SKM-1 (cell line): ENCODE measurements around the gene KLHL24.
A peak's percentile ranks its signal among the peaks of the same experiment; 100 is the strongest.
"Not testable (repeated sequence)": the region's sequence is repeated elsewhere in the genome, so short reads cannot be mapped to it uniquely, and the experiment has no call there.

Experiments
- DNase-seq: peaks from one replicate; lab custom pipeline; 2025; ENCODE audit not compliant: unreplicated experiment; lab: John Stamatoyannopoulos, UW

Gene KLHL24

DNA sequence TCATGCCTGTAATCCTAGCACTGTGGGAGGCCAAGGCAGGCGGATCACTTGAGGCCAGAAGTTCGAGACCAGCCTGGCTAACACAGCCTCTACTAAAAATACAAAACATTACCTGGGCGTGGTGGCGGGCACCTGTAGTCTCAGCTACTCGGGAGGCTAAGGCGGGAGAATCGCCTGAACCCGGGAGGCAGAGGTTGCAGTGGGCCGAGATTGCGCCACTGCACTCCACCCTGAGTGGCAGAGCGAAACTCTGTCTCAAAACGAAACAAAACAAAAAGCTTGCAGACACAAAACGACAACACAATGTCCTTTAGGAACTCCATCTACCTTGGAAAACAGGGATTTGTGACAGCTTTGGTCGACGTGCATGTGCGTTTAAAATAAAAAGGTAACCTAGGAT, 716 bp upstream of the KLHL24 start:
- DNase-seq = no peak

DNA sequence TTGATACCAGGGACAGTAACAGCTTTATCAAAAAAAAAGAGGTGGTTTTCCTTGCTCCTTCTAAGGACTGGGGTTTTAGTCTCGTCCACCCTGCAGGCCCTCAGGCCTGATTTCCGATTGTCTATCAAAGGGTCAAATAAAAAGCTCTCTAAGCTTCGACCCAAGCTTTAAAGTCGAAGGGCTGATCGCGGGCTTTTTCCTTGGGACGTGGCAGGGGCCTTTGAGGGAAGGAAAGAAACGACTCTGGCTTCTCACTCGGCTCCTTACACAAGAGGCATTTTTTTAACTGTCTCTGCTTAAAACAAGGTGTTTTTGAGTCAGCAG, 354 bp upstream of the KLHL24 start:
- DNase-seq = no peak

DNA sequence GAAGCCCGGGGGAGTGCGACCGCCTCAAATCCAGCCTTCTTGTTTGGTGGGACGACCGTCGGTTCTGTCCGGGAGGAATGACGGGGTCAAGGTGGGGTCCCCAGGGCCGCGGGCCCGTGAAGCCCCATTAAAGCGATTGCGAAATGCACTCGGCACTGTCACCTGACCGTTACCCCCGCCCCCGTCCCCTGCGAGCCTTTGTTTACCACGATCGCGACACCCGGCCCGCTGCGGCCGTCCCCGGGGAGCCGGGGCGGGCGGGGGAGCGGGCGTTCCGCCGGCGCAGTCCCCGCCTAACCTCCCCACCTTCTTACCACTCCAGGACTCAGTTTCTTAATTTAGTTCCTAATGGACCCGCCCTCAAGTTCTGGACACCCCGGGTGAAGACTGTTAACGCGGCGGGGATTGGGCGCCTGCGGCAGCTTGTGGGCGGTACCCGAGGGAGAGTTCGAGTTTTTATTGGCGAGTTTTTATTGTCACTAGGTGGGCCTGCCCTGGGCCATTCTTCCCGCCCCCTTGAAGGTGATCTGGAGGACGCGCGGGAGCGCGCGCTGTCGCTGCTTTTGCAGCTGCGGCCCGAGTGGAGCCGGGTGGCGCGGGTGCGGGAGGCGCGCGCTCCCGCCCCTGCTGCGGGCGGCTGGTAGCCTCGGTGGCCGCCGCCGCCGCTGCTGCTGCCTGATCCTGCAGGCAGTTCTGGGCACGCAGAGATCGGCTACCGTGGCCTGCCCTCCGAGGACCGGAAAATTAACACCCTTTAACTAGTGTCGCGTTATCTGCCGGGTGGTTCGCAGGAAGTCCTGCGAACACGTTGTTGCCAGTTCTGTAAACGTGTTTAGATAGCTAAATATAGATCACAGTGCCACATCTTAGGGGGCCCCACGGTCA, 1.0 kb downstream of the KLHL24 start:
- peak; percentile 93 for DNase-seq

DNA sequence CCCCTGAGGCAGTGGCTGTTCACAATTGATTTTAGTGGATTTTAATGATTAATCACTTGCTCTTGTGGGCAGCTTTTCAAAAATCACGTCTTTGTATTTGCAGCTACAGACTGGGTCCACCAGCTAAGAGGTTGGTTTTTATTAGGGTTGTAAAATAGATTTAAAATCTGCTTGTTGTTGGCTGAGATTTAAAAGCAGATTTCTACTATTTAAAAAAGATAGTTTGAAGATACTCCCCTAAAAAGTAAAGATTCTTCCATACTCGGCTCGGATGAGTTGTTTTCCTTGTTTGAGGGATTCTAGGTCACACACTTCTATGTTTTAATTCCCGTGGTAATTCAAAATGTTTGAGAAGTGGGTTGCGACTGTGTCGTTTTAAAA, 1.7 kb downstream of the KLHL24 start:
- DNase-seq = no peak

DNA sequence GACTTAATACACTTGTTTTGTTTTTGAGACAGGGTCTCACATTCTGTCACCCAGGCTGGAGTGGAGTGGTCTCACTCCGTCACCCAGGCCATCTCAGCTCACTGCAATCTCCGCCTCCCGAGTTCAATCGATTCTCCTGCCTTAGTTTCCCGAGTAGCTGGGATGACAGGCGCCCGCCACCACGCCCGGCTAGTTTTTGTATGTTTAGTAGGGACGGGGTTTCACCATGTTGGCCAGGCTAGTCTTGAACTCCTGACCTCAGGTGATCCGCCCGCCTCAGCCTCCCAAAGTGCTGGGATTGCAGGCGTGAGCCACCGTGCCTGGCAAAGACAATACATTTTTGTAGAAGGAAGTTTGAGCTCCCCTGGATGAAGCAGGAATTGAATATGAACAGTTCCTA, 2.2 kb downstream of the KLHL24 start:
- DNase-seq = not testable (repeated sequence)

DNA sequence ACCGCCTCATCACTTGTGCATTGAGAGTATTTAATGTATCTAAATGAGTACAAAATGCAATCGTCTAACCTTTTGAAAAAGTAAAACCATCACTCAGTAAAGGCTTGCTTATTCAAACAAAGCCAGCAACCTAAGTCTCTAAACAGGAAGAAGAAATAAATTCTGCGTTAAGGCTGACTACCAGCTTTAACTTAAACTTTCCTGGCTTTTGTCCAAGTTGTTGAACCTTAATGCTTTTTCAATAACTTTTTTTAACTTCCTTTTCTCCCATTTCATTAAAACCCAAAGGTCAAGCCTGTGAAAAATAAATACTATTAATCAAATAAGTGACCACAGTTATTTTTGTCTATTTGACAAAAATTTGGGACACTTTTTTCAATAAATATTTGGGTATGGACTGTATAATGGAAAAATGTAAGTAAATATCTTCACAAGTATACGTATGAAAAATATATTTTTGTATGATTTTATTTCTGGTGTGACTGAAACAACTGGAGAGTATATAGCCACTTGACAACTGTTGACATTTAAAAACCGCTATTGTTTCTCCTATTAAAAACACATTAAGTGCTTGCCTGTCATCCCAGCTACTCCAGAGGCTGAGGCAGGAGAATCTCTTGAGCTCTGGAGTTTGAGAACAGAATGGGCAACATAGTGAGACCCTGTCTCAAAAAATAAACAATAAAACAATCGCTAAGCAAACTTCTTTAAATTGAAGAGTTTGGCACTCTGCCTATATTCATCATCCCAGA, 2.9 kb downstream of the KLHL24 start:
- no peak for DNase-seq

DNA sequence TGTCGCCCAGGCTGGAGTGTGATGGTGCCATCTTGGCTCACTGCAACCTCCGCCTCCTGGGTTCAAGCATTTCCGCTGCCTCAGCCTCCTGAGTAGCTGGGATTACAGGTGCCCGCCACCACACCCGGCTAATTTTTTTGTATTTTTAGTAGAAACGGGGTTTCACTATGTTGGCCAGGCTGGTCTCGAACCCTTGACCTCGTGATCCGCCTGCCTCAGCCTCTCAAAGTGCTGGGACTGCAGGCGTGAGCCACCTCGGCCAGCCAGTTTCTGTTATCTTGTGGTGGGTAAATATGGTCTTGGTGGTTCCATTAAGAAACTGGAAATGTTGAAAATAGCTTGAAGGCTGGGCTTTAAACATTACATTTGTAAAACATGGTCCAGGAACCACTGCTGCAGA, 5.2 kb downstream of the KLHL24 start:
- not testable (repeated sequence) for DNase-seq

DNA sequence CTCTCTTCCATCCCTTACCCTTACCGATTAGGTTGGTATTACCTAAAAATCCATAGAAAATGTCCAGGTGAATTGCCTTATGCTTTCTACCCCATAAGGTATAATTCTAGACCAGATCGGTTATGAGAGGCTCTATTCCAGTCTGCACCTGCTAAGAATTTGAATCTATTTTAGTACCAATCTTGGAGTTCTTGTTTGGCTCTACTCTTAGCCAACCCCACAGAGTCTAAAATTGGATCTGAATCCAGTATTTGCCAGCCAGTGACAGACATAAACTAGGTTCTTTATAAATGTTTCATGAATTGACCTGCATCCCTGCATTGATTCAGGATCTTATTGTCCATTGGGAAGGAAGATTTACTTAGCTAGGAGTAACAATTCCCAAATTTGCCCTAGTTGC, 6.5 kb downstream of the KLHL24 start:
- DNase-seq = no peak

DNA sequence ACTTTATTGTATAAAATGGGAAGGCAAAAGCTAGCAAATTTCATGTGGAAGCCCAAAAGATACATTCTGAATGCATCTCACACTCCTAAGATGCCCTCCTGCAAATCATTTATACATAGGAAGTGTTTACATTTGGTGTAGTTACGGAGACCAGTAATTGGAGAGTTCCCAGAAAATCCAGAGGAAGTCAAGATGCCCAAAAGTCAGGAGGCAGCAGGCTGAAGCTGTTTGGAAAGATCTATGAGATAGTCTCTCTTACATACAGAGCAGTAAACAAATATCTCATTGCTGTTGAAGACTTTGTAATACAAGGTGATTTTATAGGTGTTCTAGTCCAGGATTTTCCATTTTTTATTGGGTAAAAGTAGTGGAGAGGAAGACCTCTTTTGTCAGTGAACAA, 8.8 kb downstream of the KLHL24 start:
- DNase-seq = no peak

DNA sequence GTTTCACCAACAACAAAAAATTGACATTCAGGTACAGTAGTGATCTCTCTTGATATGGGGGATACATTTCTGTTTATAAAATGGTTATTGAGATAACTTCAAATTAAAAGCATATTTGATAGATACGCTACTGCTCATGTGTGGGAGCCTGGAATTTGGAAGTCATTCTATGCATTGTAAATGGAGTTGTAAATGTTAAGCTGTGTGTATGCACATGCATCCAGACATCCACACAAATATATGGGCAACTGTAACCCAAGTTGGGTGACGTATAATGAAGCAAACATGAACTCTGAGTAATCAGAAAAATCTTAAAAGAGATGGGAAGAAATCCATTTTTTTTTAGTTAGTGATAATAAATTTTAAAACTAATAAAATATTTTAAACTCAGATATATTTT, 9.8 kb downstream of the KLHL24 start:
- DNase-seq = no peak

DNA sequence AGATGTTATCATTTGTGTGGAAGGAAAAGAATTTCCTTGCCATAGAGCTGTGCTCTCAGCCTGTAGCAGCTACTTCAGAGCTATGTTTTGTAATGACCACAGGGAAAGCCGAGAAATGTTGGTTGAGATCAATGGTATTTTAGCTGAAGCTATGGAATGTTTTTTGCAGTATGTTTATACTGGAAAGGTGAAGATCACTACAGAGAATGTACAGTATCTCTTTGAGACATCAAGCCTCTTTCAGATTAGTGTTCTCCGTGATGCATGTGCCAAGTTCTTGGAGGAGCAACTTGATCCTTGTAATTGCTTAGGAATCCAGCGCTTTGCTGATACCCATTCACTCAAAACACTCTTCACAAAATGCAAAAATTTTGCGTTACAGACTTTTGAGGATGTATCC, 15.1 kb downstream of the KLHL24 start:
- DNase-seq = no peak

DNA sequence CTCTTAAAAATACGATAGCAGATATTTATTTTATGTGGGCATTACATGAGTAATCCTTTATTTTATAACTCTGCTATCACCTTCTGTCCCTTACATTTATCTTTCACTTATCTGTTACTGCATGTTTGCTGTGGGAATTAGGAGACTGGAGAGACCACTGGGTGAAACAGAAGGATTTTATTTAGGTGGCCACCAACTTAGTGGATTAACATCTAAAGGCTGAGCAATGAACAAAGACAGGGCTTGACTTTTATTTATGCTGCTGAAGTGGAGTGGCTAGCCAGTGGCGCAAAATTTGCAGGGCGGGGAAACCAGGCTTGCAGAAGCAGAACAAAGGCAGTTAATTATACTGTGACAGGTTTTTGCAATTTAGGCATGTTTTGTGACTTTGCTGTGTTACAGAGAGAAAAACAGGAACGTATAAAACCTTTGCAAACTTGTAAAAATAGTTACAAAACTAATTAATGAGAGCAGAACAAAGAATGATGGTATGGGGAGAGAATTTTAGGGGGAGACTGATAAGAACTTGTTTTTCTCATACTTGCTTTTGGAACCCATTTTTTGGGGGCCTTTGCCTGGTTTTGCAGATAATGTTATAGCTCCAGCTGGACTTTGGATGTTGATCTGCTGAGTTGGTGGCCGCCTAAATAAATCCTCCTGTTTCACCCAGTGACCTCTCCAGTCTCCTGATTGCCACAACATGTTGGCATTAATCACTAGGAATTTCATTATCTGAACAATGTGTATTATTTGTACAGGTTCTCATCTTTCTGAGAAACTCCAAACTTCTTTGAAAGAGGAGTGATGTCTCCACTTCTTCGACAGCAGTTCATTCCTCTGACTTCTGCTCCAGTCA, 18.0 kb downstream of the KLHL24 start:
- DNase-seq = no peak

DNA sequence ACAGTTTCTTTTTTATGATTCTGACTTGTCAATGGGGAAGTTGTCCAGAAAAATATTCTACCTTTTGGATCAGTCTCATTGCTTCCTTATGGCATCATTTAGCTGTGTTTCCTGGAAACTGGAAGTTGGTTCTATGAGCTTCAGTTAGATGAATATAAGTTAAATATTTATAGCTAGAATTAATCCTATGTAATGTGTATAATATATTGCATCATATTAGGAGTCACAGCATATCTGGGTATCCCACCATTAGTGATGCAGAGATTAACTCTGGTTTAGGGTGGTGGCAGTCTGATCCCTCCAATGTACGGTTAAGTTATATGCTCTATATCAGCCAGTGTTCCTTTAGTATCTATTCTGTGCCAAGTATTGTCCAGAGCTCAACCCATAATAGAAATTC, 19.3 kb downstream of the KLHL24 start:
- no peak for DNase-seq

DNA sequence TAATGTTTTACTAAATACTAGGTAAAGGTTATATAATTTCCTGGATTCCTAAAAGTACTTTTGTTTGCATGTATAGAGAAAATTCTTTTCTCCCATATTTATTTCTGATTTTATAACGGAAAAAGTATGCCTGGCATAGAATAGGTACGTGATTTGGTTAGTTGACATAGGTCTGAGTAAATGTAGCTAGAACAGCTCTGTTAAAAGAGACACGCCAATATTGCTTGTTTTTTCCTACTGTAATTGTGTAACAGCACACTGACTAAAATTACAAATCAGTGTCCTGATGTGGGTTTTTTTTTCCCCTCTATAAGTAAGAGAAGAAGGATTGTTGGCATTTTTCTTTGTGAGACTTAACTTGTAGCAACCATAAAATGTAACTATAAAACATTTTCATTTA, 26.7 kb downstream of the KLHL24 start:
- no peak for DNase-seq

DNA sequence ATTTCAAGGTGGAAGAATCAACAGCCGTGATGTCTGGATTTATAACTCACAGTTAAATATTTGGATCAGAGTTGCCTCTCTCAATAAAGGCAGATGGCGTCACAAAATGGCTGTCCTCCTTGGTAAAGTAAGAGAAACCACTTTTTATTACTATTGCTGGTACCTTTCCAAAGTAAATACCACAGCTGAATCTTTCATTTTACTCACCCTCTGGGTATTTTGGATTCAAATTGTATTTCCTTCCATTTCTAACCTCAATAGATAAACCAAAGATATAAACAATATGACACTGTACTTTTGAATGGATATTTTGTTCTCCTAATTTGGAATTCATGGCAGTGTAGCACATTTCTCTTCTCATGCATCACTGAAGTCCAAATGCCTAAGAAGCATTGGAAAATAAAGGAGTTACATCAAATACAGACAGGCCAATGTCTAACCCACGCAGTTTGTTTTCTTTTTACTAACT, 29.5 kb downstream of the KLHL24 start:
- DNase-seq = no peak

DNA sequence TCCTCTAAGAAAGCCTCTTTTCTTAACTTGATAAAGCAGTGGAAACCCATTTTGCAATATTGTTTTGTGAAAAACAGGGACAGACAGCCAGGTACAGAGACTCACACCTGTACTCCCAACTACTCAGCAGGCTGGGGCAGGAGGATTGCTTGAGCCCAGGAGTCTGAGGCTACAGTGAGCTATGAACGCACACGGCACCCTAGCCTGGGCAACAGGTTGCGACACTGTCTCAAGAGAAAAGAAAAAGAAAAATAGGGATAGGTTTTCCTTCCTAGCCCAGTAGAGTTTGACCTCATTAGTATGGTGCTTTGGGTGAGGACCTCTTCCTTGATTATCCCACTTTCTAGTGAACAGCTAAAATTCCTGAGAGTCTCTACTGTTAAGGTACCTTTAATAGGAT, 44.6 kb downstream of the KLHL24 start:
- DNase-seq = no peak

DNA sequence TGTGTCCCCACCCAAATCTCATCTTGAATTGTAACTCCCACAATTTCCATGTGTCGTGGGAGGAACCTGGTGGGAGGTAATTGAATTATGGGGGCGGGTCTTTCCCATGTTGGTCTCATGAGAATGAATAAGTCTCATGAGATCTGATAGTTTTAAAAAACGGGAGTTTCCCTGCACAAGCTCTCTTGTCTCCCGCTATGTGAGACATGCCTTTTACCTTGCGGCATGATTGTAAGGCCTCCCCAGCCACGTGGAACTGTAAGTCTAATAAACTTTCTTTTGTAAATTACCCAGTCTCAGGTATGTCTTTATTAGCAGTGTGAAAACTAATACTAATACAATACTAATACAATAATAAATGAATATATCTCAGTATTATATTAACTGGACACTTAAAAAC, 52.3 kb downstream of the KLHL24 start:
- no peak for DNase-seq

DNA sequence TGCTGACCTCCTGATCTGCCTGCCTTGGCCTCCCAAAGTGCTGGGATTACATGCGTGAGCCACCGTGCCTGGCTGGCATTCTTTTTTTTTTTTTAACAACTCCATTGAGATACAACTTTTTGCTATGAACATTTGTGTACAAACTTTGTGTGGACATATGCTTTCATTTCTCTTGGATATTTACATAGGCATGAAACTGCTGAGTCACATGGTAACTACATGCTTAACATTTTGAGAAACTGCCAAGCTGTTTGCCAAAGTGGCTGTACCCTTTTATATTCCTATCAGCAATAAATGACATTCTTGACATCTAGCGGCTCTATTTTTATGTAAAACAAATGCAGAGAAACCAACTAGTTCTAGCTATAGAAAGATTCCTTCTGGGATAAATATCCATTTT, 53.5 kb downstream of the KLHL24 start:
- no peak for DNase-seq

DNA sequence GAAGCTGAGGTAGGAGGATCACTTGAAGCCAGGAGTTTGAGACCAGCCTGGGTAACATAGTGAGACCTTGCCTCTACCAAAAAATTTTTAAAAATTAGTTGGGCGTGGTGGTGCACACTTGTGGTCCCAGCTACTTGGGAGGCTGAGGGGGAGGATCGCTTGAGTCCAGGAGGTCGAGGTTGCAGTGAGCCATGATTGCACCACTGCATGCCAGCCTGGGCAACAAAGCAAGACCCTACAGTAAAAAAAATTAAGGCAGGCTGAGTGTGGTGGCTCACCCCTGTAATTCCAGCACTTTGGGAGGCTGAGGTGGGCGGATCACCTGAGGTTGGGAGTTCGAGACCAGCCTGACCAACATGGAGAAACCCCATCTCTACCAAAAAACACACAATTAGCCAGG, 54.2 kb downstream of the KLHL24 start:
- not testable (repeated sequence) for DNase-seq

DNA sequence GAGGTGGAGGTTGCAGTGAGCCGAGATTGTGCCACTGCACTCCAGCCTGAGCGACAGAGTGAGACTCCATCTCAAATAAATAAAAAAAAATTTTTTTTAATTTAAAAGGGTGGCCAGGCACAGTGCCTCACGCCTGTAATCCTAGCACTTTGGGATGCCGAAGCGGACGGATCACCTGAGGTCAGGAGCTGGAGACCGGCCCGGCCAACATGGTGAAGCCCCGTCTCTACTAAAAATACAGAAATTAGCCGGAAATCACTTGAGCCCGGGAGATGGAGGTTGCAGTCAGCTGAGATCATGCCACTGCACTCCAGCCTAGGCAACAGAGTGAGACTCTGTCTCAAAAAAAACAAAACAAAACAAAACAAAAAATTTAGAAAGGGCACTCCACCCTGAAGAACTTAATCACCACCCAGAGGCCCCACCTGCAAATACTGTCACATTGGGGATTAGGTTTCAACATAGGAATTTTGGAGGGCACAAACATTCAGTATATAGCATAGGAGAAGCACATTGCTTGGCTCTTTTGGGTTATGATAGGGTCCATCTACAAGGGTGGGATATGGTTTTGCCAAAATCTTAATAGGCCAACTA, 55.1 kb downstream of the KLHL24 start:
- DNase-seq = no peak

DNA sequence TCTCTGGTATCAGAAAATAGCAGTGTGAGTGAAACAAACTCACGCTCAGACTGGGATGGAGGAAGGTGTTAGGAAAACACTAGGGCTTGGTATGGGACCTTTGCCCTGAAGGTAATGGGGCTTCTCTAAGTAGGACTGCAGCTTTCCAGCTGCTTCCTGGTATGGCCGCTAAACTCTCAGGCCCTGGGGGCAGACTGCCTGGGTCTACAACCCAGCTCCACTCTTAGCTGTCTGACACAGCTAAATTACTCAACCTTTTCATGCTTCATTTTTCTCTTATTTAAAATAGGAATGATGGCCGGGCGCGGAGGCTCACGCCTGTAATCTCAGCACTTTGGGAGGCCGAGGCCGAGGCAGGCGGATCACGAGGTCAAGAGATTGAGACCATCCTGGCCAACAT, 57.0 kb downstream of the KLHL24 start:
- DNase-seq = no peak
